HG03045 (cell line): ENCODE measurements around the gene UTS2R.
"Not testable (repeated sequence)": the region's sequence is repeated elsewhere in the genome, so short reads cannot be mapped to it uniquely, and the experiment has no call there.

Experiments used
- ATAC-seq: cut with Tn5 transposase; IDR thresholded peaks from one replicate; pipeline ENCODE4 v1.9.1; 2021; ENCODE audit warnings: mild to moderate bottlenecking, moderate library complexity; ENCODE audit not compliant: unreplicated experiment

UTS2R gene

DNA sequence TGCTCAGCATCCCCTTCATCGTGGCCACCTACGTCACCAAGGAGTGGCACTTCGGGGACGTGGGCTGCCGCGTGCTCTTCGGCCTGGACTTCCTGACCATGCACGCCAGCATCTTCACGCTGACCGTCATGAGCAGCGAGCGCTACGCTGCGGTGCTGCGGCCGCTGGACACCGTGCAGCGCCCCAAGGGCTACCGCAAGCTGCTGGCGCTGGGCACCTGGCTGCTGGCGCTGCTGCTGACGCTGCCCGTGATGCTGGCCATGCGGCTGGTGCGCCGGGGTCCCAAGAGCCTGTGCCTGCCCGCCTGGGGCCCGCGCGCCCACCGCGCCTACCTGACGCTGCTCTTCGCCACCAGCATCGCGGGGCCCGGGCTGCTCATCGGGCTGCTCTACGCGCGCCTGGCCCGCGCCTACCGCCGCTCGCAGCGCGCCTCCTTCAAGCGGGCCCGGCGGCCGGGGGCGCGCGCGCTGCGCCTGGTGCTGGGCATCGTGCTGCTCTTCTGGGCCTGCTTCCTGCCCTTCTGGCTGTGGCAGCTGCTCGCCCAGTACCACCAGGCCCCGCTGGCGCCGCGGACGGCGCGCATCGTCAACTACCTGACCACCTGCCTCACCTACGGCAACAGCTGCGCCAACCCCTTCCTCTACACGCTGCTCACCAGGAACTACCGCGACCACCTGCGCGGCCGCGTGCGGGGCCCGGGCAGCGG is 3.2 kb downstream of the UTS2R start:
- no peak for ATAC-seq

DNA sequence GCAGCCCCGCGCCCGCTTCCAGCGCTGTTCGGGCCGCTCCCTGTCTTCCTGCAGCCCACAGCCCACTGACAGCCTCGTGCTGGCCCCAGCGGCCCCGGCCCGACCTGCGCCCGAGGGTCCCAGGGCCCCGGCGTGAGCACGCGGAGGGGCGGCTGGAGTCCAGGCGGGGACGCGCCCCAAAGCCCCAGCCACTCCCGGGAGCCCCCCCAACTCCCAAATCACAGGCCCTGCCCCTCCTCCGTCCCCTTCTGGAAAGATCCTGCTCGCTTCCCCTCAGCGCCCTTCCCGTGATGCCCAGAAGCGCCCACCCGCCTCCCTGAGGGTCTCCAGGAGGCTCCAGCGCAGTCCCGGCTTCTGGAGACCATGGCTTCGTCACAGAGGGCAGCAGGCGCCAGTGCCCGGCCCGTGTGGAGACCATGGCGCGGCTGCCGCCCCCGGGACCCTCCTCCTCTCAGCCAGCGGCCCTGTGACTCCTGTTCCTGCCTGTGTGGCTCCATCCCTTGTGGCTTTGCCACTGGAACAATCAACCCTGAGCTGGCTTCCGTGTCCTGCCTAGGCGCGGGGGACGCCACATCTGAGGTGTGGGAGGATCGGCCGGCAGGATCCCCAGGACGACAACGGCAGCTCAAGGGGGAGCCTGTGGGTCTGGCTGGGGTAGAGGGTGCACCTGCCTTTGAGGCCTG is 3.9 kb downstream of the UTS2R start:
- ATAC-seq: no peak

DNA sequence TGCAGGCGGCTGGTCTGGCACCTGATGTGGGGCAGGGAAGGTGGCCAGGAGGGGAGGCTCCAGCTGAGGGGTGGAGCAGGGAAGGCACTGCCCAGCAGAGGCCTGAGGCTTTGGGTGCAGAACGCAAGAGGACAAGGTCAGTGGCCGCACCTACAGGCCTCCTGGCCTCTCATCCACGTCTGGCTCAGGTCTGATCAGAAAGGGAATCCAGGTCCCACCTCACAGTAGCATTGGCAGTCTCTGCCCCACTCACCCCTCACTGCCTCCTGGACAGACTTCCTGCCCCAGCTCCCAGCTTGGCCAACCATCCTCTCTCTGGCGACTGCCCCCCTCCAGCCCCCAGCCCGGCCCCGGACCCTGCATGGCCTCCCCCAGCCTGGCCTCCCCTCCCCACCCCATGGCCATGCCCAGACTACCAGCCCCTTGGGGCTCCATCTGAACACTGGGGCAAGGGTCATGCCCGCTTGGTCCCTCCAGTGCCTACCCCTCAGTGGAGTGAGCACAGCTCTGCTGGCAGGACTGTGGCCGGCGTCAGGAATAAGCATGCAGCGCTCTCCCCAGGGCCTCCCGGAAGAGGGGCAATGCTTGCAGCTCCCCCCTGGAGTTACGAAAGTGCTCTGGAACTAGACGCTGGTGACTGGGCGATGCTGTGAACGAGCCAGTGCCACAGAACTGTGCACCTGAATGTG is 4.6 kb downstream of the UTS2R start:
- no peak for ATAC-seq

DNA sequence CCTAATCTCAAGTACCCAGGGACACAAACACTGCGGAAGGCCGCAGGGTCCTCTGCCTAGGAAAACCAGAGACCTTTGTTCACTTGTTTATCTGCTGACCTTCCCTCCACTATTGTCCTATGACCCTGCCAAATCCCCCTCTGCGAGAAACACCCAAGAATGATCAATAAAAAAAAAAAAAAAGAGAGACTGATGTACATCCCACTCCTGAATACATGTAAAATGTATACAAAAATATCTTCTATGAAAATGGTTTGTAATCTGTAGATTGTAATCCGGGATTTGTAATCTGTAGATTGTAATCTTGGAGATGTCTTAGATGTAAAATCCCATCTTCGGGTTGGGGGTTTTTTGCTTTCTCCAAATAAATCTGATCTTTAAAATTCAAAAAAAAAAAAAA is 5.7 kb downstream of the UTS2R start:
- not testable (repeated sequence) for ATAC-seq

DNA sequence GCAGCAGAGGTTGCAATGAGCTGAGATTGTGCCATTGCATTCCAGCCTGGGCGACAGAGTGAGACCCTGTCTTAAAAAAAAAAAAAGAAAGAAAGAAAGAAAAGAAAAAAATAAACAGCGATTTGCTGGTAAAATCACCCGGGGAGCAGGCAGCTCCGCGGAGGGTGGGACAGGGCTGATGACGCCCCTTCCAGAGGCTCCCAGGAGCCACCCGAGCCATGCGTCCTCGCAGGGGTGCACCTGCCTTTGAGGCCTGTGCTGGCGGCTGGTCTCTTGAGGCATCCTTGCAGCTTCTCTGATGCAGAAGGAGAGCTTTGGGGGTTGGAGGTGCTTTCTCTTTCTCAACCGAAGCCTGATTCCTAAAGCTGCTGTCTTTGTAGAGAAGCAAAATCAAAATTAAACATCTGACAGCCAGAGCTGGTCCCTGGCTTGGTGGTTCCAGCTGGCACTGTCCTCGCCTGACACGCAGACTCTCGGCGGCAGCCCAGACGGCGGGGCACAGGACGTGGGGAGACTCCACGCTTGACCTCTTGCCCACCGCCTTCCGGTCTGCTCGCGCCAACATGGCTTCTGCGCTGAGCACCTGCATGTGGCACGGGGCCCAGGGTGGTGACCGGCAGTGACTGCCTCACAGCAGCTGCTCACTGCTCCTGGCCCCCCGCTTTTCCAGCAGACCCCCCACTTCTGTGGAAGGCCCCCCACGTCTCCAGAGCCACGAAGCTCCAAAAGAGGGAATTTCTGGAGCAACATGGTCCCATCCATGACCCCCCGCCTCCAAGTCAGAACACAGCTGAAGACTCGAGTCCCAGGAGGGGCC is 6.6 kb downstream of the UTS2R start:
- no peak for ATAC-seq

DNA sequence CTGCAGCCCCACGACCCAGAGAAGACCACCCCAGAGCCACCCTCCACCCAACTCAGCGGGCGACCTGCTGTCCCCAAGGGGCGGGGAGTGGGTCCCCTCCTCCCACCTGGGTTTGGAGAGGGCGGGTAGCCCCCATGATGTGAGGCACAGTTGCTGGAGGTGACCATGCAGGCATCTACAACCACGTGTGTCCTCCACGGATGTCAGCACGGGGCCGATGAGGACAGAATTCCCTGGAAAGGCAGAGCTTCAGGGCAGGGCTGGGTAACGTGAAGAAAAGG is 7.1 kb downstream of the UTS2R start:
- ATAC-seq: no peak

DNA sequence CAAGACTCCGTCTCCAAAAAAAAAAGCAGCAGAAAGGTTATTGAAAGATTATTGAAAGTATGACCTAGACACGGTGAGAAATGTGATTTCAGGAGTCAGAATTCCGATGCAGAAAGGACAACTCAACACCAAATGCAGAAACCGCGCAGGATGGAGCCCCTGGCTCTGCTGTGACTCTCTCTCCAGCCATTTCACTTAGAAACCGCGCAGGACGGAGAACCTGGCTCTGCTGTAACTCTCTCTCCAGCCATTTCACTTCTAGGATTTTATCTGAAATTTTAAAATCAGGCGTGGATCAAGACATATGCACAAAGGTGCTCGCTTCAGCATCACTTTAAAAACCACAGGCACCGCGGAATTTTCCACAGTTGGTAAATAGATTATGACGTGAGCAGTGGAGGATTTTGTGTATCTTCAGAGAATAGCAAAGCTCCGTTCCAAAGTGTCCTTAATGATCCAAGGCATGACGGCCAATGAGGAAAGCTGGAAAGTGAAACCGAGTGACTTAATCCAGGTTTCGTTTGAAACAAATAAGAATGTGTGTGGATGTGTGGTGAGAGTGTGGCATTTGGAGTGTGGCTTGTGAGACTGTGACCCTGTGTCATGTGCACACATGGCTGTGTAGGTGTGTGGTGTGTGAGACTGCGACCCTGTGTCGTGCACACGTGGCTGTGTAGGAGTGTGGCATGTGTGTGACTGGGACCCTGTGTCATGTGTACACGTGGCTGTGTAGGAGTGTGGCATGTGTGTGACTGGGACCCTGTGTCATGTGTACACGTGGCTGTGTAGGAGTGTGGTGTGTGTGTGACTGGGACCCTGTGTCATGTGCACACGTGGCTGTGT is 9.5 kb downstream of the UTS2R start:
- ATAC-seq: no peak

DNA sequence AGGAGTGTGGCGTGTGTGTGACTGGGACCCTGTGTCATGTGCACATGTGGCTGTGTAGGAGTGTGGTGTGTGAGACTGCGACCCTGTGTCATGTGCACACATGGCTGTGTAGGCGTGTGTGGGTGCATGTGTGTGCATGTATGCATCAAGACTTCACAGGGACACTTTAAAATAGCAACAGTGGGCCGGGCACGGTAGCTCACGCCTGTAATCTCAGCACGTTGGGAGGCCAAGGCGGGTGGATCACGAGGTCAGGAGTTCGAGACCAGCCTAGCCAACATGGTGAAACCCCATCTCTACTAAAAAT is 10.1 kb downstream of the UTS2R start:
- ATAC-seq: not testable (repeated sequence)

DNA sequence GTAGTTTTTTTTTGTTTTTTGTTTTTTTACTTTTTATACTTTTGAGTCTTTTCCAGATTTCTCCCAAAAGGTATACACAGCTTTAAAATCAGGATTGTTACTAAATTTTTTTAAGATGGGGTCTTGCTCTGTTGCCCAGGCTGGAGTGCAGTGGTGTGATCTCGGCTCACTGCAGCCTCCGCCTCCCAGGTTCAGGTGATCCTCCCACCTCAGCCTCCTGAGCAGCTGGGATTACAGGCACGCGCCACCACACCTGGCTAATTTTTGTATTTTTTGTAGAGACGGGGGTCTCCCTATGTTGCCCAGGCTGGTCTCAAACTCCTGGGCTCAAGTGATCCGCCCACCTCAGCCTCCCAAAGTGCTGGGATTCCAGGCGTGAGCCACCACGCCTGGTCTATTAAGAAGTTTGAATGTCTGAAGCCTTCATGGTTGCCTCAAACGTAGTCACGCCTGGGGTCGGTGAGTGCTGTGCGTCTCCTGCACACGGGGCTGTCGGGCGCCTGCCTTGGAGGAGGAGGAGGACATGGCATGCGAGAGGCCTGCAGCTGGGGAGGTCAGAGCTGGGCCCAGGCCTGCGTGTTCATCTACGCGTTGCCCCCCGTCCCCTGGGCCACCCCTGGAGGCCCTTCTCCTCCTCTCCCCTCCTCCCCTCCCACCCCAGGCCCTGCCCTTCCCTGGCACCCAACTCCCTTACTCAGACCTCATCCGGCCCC is 10.8 kb downstream of the UTS2R start:
- not testable (repeated sequence) for ATAC-seq

DNA sequence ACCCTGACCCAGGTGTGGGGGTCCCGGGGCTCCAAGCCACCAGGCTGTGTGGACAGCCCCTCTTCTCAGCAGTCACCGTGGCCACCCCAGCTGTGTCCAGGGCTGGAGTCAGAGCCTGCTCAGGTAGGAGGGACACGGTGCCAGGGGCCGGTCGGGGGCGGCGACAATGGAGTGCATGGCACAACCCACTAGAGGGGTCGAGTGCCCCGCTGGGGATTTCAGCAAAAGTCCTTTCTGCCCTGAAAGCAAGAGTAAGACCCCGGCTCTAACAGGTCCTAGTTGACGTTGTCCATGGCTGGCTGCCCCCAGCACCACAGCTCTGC is 11.3 kb downstream of the UTS2R start:
- ATAC-seq: no peak

DNA sequence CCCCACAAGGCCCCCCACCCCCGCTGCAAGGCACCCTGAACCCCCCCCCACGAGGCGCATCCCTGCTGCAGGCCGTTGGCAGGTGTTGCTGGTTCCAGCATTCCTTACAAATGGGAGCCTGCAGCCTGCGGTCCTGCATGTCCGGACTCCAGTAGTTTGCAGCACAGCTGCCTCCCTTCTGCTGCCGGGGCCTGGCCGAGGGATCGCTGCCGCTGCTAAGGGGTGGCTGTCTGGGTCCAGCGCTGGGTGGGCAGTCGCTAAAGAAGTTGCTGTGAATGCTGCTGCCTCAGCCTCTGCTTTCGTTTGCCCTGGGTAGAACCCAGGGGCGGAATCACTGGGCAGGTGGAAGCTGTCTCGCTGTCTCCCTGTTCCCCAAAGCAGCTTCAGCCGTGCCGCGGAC is 11.8 kb downstream of the UTS2R start:
- ATAC-seq: no peak

DNA sequence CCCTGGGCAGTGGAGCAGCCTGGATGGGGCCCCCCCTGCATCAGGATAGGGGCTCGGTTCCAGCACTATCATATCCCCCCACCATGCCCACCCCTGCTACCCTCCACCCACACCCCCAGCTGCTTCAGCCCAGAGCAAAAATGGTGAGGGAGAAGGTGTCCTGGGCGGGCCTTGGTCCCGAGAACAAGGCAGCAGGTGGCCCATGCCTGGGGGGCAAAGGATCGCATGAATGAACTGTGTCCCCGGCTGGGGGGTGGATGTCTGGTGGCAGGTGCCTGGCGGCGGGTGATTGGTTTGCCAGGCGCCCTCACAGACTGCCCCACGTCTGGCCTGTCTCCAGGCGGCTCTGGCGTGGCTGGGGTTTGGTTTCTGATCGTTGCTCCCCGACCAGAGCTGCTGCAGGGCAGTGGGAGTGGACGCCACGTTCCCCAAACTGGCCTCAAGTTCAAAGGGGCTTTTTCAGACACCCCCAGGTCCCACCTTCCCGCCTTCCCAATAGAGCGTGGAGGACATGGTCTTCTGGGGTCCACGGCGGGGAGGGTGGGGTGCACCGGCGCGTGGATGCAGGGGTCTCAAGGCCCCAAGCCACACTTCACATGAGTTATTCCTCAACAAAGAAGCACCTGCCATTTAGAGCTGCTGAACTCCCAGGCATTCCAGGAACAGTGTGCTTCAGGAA is 12.6 kb downstream of the UTS2R start:
- ATAC-seq: no peak

DNA sequence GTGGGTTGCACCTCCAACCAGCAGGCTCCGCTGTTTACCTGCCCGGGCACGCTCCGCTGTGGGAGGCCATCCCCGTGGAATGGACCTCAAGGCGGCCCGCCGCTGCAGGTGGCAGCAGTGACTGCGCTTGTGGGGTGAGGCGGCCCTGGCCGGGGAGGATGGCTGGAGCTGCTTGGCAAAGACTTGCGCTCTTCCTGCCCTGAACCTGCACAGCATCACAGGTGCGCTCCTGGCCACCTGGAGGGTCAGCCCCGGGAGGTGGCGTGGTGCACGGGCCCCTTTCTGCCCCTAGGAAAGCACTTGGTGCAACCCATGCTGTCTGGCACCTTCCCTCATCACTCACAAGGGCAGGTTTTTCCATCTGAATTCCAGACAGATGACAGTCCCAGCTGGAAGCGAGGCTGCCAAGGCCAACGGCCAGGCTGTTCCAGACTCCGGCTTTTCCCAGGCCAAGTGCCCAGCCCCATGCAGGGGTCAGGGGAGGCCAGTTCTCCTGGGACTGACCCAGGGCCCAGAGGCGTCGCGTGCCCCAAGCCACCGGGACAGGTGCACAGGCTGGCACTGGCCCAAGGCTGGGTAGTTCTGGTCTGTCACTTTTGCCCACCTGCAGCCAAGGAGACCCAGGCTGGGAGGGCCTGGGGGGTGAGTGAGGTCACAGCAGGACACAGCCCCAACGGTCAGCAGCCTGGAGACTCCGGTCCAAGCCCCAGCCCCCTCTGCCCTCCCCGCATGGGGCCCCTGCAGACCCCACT is 13.3 kb downstream of the UTS2R start:
- no peak for ATAC-seq

DNA sequence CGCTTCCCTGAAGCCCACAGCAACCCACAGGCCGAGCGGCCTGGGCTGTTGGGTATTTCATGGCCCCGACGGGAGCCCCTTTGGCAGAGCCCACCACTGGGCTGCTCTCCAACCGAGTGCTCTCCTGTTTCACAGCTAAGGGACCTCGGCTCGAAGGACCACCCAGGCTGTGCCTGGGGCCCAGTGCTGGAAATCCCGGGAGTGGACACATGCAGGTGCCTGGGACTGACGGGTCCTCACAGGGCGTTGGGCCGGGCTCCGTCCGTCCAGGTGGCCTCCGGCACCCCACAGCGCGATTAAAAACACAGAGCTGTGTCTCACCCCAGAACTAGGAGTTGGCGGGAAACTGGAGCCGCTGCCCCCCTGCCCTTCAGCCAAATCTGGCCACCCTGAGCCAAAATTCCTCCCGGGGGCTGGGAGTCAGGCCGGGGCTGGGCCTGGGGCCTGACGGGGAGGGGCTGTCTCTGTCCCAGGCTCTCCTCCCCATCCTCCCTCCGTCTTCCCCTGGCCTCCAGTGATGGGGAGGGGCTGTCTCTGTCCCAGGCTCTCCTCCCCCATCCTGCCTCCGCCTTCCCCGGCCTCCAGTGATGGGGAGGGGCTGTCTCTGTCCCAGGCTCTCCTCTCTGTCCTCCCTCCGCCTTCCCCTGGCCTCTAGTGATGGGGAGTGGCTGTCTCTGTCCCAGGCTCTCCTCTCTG is 14.1 kb downstream of the UTS2R start:
- ATAC-seq: no peak

DNA sequence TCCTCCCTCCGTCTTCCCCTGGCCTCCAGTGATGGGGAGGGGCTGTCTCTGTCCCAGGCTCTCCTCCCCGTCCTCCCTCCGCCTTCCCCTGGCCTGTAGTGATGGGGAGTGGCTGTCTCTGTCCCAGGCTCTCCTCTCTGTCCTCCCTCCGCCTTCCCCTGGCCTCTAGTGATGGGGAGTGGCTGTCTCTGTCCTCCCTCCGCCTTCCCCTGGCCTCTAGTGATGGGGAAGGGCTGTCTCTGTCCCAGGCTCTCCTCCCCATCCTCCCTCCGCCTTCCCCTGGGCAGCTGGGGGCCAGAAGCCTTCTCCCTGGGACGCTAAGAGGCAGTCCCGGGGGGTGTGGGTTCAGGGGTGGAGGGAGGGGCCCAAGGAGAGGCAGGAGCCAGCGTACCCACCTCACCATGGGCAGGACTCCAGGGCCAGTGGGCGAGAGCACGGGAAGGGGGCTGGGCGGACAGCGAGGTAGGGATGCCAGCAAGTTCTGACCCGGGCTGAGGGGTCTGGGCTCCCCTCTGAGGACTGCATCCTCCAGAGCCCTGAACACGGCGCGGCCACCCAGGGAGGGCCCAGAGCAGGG is 14.8 kb downstream of the UTS2R start:
- ATAC-seq: no peak

DNA sequence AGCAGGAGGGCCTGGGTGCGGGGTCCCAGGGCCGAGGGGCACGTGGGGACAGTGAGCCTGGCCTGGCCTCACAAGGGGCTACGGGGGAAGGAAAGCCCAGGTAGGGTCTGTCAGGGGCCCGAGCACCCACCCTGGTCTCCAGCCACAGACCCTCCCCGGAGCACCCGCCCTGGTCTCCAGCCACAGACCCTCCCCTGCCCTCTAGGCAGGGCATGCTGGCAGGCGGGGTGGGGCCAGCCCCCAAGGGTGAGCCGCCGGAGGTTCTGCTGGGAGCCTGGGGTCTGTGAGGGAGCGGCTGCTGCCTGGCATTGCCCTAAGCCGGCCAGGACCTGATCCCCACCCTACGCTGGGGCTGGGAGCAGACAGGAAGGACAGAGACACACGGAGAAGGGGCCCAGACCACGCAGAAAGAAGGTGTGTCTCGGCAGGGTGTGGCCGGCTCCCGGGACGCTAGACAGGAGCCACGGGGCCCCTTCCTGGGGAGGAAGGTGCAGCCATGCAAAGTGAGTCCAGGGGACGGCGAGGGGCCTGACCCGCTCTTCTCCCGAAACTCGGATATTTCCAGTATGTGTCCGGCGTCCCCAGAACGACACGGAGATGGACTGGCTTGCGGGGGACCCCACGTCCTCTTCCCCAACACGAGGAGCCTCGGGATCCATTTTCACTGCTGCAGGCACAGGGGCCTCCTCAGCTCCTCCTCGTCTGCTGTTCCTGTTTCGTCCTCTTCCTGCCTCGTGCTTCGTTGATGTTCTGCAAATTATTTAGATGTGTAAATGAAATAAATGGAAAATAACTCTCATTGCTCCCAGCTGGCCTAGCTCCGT is 15.5 kb downstream of the UTS2R start:
- no peak for ATAC-seq

DNA sequence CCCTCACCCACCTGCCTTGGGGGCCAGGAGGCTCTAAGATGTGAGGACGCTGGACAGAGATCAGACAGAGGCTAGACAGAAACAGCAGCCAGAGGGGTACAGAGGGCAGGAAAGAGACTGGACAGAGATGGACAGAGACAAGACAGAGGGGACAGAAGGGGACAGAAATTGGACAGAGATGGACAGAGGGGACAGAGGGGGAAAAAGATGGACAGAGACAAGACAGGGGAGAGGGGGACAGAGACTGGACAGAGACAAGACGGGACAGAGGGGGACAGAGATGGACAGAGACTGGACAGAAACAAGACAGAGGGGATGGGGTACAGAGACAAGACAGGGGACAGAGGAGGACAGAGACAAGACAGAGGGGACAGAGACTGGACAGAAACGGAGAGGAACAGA is 16.1 kb downstream of the UTS2R start:
- ATAC-seq: no peak
